Measurements from ENCODE around the gene GABRR3.
"Not testable (repeated sequence)": the region's sequence is repeated elsewhere in the genome, so short reads cannot be mapped to it uniquely, and the experiment has no call there.

GABRR3 gene

GRCh38 chr3:98012979-98013378 lies 22.1 kb downstream of the GABRR3 start:
- no peak overlapping the region for H3K9ac ChIP-seq (ENCODE audit: low read length)
- H3K27ac ChIP-seq (ENCODE audit: low read depth, low read length) = no peak overlapping the region
- H3F3A ChIP-seq (ENCODE audit: insufficient read depth) = no peaks in the 10 kb centered on the region
- H3K4me3 ChIP-seq (ENCODE audit: insufficient read depth, low read length, poor library complexity, severe bottlenecking) = no peak overlapping the region
- no peak overlapping the region for H2AFZ ChIP-seq (ENCODE audit: low read depth, low read length, severe bottlenecking)
- H3K27me3 ChIP-seq (ENCODE audit: low read length) = no peaks in the 10 kb centered on the region
- no peak overlapping the region for H3K4me2 ChIP-seq (ENCODE audit: low read depth, low read length, poor library complexity, severe bottlenecking)
- H3K9me2 ChIP-seq (replicated peaks; ENCODE audit: insufficient read depth, low read length) = no peaks in the 10 kb centered on the region
- no peaks in the 10 kb centered on the region for H3K9me3 ChIP-seq (ENCODE audit: insufficient read depth, low read length)
- H4K20me1 ChIP-seq (ENCODE audit: low read depth, low read length) = no peaks in the 10 kb centered on the region
- no peak for TF ChIP-seq CTCF (IDR thresholded peaks at IDR 0.05; ENCODE audit: insufficient read depth, low read length, poor library complexity, severe bottlenecking)
- TF ChIP-seq EZH2phosphoT487 (conservative IDR thresholded peaks at IDR 0.05; ENCODE audit: low read length) = no peak
- H3K36me3 ChIP-seq (ENCODE audit: low read length) = no peaks in the 10 kb centered on the region
- H3K79me2 ChIP-seq (ENCODE audit: insufficient read depth, low read length) = no peaks in the 10 kb centered on the region

- not testable (repeated sequence) for H3K9me2 ChIP-seq (replicated peaks; ENCODE audit: insufficient read depth, low read length); H3K79me2 ChIP-seq (ENCODE audit: insufficient read depth, low read length); H3K27ac ChIP-seq (ENCODE audit: low read depth, low read length); H2AFZ ChIP-seq (ENCODE audit: low read depth, low read length, severe bottlenecking); H3F3A ChIP-seq (ENCODE audit: insufficient read depth); H3K36me3 ChIP-seq (ENCODE audit: low read length); H3K9ac ChIP-seq (ENCODE audit: low read length); H4K20me1 ChIP-seq (ENCODE audit: low read depth, low read length); H3K4me2 ChIP-seq (ENCODE audit: low read depth, low read length, poor library complexity, severe bottlenecking); H3K4me3 ChIP-seq (ENCODE audit: insufficient read depth, low read length, poor library complexity, severe bottlenecking); H3K27me3 ChIP-seq (ENCODE audit: low read length); H3K9me3 ChIP-seq (ENCODE audit: insufficient read depth, low read length)
Measured at GRCh38 chr3:98010883-98011449, 24.1 kb downstream of the GABRR3 start.

- Histone ChIP-seq H4K20me1 (ENCODE audit: low read depth, low read length) (no peaks in the 10 kb centered on the region), H3K36me3 (ENCODE audit: low read length) (no peaks in the 10 kb centered on the region), H3K27ac (ENCODE audit: low read depth, low read length) (no peak overlapping the region), H2AFZ (ENCODE audit: low read depth, low read length, severe bottlenecking) (no peak overlapping the region), H3K9me3 (ENCODE audit: insufficient read depth, low read length) (no peaks in the 10 kb centered on the region), H3K4me3 (ENCODE audit: insufficient read depth, low read length, poor library complexity, severe bottlenecking) (no peak overlapping the region), H3K9ac (ENCODE audit: low read length) (no peak overlapping the region), H3K79me2 (ENCODE audit: insufficient read depth, low read length) (no peaks in the 10 kb centered on the region), H3K27me3 (ENCODE audit: low read length) (no peaks in the 10 kb centered on the region), H3K9me2 (replicated peaks; ENCODE audit: insufficient read depth, low read length) (no peaks in the 10 kb centered on the region), H3F3A (ENCODE audit: insufficient read depth) (no peaks in the 10 kb centered on the region), H3K4me2 (ENCODE audit: low read depth, low read length, poor library complexity, severe bottlenecking) (no peak overlapping the region)
- TF ChIP-seq CTCF (IDR thresholded peaks at IDR 0.05; ENCODE audit: insufficient read depth, low read length, poor library complexity, severe bottlenecking) (no peak), EZH2phosphoT487 (conservative IDR thresholded peaks at IDR 0.05; ENCODE audit: low read length) (no peak)
Measured at GRCh38 chr3:98010194-98010882, 24.8 kb downstream of the GABRR3 start.

GRCh38 chr3:98008855-98009254 lies 26.3 kb downstream of the GABRR3 start:
- Histone ChIP-seq H3K9me3 (ENCODE audit: insufficient read depth, low read length) (no peaks in the 10 kb centered on the region), H3K9ac (ENCODE audit: low read length) (no peak overlapping the region), H2AFZ (ENCODE audit: low read depth, low read length, severe bottlenecking) (peak overlapping the region; percentile 3), H3K27me3 (ENCODE audit: low read length) (no peaks in the 10 kb centered on the region), H4K20me1 (ENCODE audit: low read depth, low read length) (no peaks in the 10 kb centered on the region), H3K4me3 (ENCODE audit: insufficient read depth, low read length, poor library complexity, severe bottlenecking) (no peak overlapping the region), H3K79me2 (ENCODE audit: insufficient read depth, low read length) (no peaks in the 10 kb centered on the region), H3F3A (ENCODE audit: insufficient read depth) (0 out of 2 replicates have a peak, but pooled peaks cover under 1% of the 10 kb centered on the region), H3K4me2 (ENCODE audit: low read depth, low read length, poor library complexity, severe bottlenecking) (no peak overlapping the region), H3K36me3 (ENCODE audit: low read length) (no peaks in the 10 kb centered on the region), H3K9me2 (replicated peaks; ENCODE audit: insufficient read depth, low read length) (no peaks in the 10 kb centered on the region), H3K27ac (ENCODE audit: low read depth, low read length) (no peak overlapping the region)
- TF ChIP-seq CTCF (IDR thresholded peaks at IDR 0.05; ENCODE audit: insufficient read depth, low read length, poor library complexity, severe bottlenecking) = no peak
- TF ChIP-seq EZH2phosphoT487 (conservative IDR thresholded peaks at IDR 0.05; ENCODE audit: low read length) = no peak
